Activated CD8-positive, alpha-beta memory T cell treated with anti-CD3 and anti-CD28 coated beads for 1 hour (primary cell): ENCODE measurements around the gene RNF166.

Experiments used
- DNase-seq, 2 donors: peaks; one replicate each; pipeline ENCODE4 v3.0.0-alpha.2; 2020; ENCODE audit warnings: low read depth in 1 of 2; ENCODE audit errors: extremely low read depth in 1 of 2

Gene RNF166

DNA sequence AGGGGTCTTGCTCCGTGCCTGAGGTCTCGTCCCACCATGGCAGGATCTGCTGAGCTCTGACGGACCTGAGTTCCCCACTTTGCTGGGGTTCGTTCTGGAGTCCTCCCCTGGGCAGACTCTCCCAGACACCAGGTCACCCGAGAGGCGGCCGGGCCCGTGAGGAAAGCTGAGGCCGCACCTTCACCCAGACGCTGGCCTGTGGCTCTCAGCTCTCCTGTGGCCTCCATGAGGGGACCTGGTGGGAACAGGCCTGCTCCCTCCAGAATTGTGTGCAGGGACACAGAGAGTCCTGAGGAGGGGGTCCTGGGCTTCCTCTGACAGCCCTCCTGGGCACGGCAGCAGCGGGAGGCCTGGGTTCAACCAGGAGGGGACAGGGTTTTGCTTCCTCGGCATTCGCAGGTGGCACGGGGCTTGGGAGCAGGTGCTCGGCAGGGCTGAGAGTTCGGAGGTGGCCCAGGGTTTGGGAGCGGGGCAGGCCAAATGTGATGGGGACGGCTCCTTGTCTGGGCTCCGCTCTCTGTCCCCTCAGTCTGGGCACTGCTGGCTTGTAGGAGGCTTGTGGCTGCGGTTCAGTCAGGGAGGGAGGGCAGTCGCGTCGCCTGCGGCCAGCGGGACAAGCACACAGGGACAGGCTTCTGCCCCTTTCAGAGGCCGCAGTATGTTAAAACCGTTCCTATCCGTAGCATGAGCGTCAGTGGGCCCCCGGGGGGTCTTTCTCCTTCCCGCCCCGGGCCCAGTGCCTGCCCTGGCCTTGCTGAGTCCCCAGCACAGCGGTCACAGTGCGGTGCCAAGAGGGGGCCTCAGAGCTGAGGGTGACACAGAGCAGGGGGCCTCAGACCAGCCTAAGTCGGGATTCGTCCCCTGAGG lies 11.8 kb downstream of the RNF166 start:
- DNase-seq, result no peak

DNA sequence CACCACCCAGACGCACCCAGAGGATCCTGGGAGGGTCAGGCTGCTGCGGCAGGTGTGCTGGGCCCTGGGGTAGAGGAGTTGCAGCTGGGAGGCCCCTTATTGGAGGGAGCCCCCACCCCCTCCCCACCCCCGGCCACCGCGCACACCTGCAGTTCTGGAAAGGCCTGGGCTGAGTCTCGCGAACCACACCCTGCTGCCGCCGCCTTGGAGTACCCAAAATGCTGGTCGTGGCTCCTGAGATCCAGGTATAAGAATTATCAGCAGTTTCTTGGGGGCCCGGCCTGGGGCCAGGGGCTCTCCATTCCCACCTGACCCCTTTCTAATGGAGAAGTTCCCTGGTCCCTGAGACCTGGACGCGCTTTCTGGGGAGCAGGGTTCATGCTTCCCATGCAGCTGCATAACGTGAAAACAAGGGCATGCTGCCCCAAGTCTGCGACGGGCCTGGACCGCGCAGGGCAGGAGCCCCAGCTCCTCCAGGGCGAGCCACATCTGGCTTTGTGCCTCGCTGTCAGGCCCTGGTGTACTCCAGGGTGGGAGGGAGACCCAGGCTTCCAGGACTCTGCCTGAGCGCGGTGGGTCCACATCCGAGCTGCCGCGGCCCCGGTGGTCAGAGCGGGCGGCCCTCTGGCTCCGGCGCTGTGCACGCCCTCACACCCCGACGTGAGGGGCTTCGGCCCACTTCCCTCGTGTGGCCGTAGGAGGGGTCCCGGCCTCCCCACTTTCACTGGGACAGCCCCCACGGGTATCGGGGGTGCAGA lies 12.6 kb downstream of the RNF166 start:
- DNase-seq, result no peak

DNA sequence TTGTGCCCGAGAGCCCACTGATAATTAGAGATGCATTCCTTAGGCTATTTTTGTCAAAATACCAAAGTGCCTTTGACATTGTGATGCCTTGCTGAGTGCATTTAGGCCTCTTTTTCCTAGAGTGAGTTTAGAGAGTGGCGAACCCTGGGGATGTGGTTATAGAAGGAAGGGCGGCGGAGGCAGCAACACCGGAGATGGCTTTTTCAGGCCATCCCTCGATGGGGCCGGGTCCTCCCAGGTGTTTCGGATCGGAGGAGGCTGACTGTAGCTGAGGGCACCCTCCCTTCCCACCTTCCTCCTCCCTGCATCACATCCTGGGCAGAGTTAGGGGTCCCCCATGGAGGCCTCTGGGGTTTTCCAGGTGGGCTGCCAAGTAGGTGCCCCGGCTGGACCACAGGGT lies 13.3 kb downstream of the RNF166 start:
- no peak for DNase-seq

DNA sequence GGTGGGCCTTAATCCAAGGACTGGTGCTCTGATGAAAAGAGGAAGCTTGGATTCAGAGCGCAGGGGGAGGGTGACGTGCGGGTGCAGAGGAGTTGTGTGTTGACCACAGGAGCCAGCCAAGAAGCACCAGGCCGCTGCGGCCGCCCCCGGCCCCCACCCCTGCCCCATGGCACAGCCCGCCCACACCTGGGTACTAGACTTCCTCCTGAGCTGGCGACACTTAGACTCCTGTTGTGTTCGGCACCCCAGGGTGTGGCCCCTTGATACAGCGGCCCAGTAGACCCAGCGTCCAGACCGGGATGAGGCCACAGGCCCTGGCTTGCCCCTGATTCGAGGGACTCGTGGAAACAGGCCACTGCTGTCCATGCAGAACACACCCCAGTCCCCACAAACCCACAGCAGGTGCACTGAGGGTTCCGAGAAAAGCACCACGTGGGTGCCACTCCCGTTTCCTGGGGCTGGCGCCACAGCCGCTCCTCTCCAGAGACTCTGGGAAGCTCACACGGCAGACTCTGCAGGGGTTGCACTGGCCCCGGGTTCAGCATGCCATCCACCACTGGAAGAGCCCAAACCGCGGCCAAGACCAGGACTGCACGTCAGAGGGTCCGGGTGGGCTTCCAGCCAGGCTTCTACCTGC lies 14.2 kb downstream of the RNF166 start:
- no peak for DNase-seq

DNA sequence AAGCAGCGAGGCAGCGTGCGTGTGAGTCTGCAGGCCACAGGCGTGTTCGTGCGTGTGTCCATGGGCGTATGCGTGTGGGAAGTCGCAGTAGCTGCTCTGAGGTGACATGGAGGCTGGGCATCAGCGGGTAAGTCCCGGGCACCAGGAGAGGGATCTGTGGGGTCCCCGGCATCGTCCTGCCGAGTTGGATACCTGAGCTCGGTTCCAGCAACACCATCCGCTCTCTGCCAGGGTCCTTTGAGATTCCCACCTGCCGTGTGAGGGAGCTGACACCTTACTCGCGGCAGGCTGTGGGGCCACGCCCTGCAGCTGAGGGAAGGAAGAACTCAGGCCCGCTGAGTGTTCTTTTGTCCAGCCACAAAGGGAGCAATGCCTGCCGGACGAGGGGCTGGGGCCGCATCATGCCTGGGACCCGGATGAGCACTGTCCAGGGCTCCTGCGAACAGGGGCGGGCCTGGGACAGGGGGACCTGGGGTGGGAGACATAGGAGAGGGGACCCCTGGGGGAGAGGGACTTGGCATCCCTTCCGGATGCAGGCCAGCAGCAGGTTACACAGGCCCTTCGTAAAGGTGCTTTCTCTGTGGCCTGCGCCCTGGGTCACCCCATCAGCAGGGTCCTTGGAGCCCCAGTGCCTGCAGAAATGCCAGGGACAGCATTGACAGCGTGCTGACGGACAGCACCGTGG lies 14.9 kb downstream of the RNF166 start:
- no peak for DNase-seq

DNA sequence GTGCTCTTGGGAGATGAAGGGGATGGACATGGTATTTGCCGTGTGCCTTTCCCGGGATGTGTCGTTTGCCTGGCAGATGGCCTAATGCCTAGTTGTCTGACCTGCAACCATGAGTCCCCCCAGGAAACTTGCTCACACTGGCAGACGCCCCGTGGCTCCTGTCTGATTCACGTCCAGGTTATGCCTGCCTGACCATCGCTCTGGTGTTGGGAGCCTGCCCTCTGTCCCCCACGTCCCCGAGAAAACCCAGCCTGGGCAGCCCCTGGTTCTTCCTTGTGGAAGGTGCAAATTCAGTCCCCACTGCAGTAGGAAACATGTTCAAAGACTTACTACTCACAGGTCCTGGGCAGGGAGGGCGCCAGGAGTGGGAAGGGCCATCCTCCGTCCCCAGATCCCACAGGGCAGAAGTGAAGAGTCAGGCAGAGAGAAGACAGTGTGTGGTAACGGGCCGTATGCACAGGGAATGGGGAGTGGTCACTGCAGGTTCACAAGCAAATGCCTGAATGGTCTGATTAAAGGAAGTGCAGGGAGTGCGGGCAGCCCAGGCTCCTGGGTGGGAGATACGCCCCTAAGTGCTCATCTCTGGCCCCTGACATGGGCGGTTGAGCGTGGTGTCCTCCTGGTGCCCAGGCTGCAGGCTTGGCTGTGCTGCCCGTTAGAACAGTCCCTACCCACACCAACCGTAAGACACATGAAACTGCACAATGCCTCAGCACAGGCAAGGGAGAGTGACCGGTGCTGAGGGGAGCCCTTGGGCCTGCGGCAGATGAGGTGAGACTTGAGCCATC lies 15.7 kb downstream of the RNF166 start:
- DNase-seq, result no peak

DNA sequence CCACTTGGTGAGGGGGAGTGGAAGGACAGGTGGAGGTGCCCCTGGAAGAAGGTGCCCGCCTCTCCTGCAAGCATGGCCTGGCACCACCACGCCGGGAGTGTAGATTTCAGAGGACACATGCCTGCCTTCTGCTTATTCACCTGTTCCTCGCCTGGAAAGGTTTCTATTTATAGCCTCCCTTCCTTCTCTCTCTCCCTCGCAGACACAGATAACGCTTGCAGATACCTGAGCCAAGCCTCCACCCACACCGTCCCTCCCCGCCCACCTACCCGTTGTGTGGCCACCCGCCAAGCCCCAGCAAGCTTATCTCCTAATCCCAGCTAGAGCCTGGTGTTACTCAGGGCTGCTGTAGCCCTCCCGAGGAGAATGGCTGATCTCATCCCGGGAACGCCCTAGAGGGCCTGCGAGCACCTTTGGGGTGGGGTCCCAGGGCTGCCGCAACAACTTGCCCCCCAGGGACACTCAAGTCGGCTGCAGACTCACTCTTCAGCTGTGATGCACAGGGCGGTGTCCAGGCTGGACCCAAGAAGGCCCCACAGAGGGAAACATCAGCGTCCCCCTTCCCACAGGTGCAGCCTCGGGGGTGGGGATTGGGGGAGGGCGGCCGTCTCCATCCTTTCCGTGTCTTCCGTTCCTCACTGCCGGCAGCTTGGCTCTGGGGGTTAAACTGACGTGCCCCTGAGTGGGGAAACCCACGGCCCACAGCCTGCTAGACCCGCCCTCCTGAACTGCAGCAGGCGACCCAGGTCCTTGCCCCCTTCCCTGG lies 18.0 kb downstream of the RNF166 start:
- DNase-seq, result no peak

DNA sequence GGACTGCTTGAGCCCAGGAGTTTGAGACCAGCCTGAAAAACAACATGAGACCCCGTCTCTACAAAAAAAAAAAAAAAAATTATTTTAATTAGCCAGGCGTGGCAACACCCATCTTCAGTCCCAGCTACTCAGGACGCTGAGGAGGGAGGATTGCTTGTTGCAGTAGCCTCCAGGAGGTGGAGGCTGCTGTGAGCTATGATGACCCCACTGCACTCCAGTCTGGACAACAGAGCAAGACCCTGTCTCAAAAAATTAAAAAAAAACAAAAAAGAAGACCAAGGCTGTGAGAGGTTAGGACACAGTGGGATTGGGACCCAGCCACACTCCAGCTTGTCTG lies 18.6 kb downstream of the RNF166 start:
- DNase-seq, result no peak

DNA sequence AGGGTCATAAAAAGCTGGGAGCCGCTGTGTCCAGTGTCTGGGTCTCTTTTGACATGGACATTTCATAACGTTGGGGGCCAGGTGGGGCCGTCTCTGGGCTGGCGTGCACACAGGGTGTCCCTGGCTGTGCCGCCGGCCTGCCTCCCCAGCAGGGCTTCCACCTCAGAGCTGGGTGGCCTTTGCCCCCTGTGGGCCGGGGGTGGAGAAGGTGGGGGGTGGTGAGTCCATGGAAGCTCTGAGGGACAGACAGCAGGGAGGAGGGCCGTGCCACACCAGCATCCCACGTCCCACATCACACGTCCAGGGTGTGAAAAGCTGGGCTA lies 19.0 kb downstream of the RNF166 start:
- no peak for DNase-seq

DNA sequence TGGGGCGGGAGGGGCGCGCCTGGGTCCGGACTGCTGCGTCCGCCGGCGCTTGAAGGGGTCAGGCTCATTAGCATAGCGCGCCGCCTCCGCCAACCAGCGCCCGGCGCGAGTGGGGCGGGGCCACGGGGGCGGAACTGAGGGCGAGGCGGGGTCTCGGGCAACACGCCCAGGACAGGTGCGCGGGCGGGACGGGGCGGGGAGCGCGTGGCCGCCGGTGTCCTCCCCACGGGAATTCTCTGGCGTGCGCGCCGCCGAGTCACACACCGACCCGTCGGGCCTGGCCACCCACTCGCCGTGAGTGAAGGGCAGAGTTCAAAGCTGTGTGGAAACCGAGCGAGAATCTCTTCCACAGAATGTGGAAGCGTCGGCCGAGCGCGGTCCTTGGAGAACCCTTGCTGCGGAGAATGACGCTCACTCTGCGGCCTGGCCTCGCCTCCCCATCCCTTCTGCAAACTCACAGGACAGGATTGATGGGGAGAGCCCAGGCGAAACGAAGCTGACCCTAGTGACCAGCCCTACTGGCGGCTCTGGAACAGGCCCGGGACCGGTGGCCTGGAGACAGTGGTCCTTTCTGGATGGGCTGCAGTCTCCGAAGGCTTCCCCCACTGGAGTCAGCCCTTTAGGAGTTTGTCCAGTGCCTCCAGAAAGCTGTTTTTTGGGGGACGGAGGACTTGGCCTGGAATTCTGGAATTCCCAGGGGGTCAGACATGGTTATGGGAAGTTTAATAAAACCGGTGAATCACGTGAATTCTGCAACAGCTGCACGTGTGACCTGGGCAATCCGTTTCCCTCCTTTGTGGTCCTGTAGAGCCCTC lies 19.6 kb downstream of the RNF166 start, which contains the start of gene SNAI3:
SNAI3 (minus strand) TSS at position 69 of the 815 bp plus-strand sequence. CDS start 101 bp downstream, outside the sequence.
- peak in 1 of 2 donors; percentile 77 for DNase-seq

DNA sequence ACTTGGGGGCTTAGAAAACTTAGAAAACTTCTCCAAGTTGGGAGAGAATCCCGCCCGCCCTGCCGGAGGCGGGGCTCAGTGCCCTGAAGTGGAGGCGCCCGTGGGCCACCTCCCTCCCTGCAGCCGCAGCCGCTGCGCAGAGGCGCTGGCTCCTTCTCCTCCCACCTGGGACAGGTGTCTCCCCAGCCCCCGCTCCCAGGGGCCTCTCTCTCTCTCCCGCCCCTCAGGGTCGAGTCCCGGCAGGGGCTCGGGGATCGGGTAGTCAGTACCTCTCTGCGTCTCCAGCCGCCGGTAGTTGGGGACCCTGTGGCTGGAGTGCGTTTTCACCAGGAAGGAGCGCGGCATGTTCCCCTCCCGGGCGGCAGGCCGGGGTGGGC lies 20.2 kb downstream of the RNF166 start:
- DNase-seq, result no peak

DNA sequence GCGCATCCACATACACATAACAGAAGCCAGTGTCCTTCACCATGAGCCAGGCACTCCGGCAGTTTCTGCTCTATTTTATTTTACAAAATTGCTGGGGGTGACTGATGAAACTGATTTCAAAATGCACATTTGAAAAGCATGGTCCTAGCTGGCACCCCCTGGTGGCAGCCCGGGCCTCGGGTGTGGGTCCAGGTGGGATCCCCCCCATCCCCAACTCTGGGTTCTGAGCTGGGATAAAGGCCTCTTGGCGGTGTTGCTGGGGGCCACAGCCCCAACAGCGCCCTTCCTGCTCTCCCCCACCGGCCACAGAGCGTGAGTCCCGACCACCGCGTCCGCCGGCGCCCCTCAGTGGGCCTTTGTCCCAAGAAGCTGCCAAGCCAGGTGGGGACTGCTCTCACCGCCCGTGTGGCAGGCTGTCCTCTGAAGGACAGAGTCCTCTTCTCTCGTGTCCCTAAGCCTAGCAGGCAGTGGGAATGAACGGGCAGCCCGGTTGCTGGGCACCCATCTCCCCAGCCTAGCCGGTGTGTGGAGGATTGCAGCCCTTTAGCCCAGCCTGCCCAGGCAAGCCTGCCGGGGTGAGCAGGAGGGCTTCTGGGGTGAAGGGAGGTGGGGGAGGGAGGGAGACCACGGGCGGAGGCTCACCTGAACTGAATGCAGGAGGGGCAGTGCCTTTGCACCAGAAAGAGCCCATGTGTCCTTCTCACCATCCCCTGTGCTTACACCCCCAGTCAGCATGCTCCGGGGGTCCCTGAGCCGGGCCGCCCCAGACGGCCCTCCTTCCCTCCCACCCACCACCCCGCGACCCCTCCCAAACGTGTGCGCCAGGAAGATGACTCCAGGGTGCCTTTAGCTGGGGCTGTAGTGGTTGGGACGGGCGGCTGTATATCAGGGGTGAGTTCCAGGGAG lies 20.8 kb downstream of the RNF166 start:
- DNase-seq, result peak in 1 of 2 donors; percentile 61

DNA sequence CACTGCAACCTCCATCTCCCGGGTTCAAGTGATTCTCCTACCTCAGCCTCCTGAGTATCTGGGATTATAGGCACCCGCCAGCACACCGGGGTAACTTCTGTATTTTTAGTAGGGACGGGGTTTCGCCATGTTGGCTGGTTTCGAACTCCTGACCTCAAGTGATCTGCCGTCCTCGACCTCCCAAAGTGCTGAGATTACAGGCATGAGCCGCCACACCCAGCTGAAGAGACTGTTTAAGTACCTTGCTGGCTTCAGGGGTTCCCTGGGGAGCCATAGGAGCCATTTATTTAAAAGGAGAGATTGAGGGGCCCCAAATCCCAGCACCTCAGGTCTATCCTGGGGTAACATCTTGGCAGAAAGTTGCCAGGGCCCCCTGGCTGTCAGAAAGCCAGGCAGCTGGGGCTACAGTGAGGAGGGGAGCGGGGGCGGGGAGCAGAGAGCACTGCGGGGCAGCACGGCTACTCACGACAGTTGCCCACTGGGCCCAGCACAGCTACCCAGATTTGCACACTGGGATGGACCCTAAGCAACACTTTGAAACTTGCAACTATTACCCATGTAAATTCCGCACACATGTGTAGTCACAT lies 21.5 kb downstream of the RNF166 start:
- no peak for DNase-seq

DNA sequence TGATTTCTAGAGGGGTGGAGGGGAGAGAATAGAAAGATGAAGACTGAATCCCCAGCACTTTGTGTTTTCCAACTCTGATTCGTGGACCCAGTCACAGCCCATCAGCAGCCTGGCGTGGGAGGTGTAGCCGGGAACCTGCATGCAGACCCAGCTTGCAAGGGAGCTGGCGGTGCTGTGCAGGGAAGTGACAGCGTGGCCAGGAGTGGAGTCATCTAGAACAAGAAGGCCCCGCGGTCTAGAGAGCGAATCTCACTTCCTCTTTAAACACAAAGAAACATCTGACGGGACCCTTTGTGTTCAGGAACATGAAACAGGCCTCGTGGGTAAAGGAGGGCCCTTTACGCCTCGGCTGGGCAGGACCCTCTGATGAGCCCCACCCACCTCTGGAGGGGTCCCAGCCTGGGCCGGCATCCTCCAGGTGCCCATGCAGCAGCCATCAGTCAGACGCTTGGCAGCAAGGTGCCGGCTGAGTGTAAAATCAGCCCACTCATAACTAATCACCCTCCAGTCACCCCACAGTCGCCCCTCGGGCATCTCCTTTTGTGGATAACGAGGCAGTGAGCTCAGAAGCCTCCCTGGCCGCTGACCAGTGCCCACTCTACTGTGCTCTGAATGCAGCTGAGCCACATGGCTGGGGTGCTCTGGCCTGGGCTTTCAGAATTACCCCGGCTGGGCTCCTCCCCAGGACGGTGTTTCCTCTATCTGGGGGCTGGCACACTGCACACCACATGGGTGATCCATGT lies 24.3 kb downstream of the RNF166 start:
- no peak for DNase-seq

DNA sequence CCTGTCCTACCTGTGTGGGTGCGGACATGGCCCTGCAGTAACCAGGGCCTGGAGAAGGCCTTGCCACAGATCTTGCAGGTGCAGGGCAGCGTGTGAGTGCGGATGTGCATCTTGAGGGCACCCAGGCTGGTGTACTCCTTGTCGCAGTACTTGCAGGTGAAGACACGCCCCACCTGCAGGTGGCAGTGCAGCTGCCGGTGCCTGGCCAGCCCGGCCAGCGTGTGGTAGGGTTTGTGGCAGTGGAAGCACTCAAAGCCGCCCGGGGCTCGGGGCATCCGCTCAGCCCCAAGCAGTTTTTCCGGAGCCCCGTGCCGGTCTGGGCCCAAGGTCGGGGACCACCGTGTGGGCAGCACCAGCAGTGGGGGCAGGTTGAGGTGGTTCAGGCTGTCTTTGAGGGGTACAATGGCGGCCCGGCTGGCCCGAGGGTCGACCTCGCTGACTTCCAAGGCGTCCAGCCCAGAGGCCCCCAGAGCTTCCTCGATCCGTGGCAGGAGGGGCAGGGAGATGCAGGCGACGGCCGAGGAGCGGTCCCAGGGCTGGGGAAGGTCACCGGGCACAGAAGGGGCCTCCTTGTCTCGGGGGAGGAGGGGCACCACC lies 25.0 kb downstream of the RNF166 start:
- DNase-seq, result no peak

DNA sequence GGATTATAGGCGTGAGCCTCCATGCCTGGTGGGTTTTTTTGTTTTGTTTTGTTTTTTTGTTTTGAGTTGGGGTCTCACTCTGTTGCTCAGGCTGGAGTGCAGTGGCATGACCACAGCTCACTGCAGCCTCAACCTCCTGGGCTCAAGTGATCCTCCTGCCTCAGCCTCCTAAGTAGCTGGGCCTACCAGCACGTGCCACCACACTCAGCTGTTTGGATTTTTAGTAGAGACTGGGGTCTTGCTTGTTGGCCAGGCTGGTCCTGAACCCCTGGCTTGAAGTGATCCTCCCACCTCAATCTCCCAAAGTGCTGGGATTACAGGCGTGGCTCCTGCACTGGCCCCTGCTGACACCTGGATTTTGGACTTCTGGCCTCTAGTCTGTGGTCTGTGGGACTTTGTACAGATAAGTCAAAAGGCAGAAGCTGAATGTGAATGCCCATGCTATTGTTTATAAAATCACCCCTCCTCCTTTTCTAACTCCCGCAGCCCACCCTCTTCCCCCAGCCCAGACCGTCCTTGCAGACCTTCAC lies 25.6 kb downstream of the RNF166 start:
- no peak for DNase-seq
